WTC11 (cell line): Measurements from ENCODE around the gene CARD14. TPM values are rescaled to one million over a fixed set of nuclear protein-coding genes. Genes with fewer than 3 reads are reported as not detected.

ENCODE experiments used
- ATAC-seq: fragments of 200-7000 bp; cut with Tn5 transposase; 2 replicates; pipeline ENCODE4 v1.10.0; 2021; ENCODE audit warnings: mild to moderate bottlenecking, moderate library complexity
- CTCF ChIA-PET: fragments of 300-600 bp; sonication (Branson Sonifier 250); formaldehyde crosslinking; loops from one replicate; lab custom pipeline; 2021; ENCODE audit warnings: antibody characterized with exemption; lab: Charles Lee
- POLR2A ChIA-PET: fragments of 350-600 bp; sonication (Branson Sonifier 250); formaldehyde crosslinking; loops from one replicate; lab custom pipeline; 2021; ENCODE audit warnings: antibody characterized with exemption; lab: Charles Lee
- DNase-seq: peaks from one replicate; pipeline ENCODE4 v3.0.0; 2021; ENCODE audit warnings: low spot score
- H3K27ac Mint-ChIP-seq: 2 replicates; pipeline ENCODE4 v1.8.0; 2021; ENCODE audit warnings: mixed read lengths
- H3K27me3 Mint-ChIP-seq: 2 replicates; pipeline ENCODE4 v1.8.0; 2021; ENCODE audit warnings: low read depth, mild to moderate bottlenecking, moderate library complexity, mixed read lengths
- H3K36me3 Mint-ChIP-seq: 2 replicates; pipeline ENCODE4 v1.8.0; 2021; ENCODE audit warnings: mixed read lengths
- H3K4me1 Mint-ChIP-seq: 2 replicates; pipeline ENCODE4 v1.8.0; 2022; ENCODE audit warnings: mixed read lengths
- H3K4me3 Mint-ChIP-seq: 2 replicates; pipeline ENCODE4 v1.8.0; 2021; ENCODE audit warnings: mild to moderate bottlenecking, moderate library complexity, mixed read lengths
- H3K9me3 Mint-ChIP-seq: 2 replicates; pipeline ENCODE4 v1.8.0; 2021; ENCODE audit warnings: mixed read lengths
- ESRRA ChIP-seq: sonication (generic); formaldehyde crosslinking; IDR thresholded peaks from 2 replicates; pipeline ENCODE4 v1.8.1; 2022; ENCODE audit warnings: mild to moderate bottlenecking, missing genetic modification reagents, borderline replicate concordance
- FOXP1 ChIP-seq: sonication (generic); formaldehyde crosslinking; IDR thresholded peaks from 2 replicates; pipeline ENCODE4 v1.8.0; 2022; ENCODE audit warnings: missing genetic modification reagents, mild to moderate bottlenecking, moderate library complexity, borderline replicate concordance
- MYBL2 ChIP-seq: sonication (generic); formaldehyde crosslinking; IDR thresholded peaks from 2 replicates; pipeline ENCODE4 v1.8.1; 2023; ENCODE audit warnings: mild to moderate bottlenecking, moderate library complexity, missing genetic modification reagents
- NFYB ChIP-seq: sonication (generic); formaldehyde crosslinking; conservative IDR thresholded peaks from 2 replicates; pipeline ENCODE4 v1.8.0; 2022; ENCODE audit warnings: low read depth, missing genetic modification reagents
- SMAD4 ChIP-seq: sonication (generic); formaldehyde crosslinking; IDR thresholded peaks from 2 replicates; pipeline ENCODE4 v1.8.0; 2022; ENCODE audit warnings: mild to moderate bottlenecking, missing genetic modification reagents
- ZBTB21 ChIP-seq: sonication (generic); formaldehyde crosslinking; IDR thresholded peaks from 2 replicates; pipeline ENCODE4 v1.8.1; 2023; ENCODE audit warnings: mild to moderate bottlenecking, missing genetic modification reagents, borderline replicate concordance
- ZNF423 ChIP-seq: fragments of 250-450 bp; sonication (Bioruptor Pico); IDR thresholded peaks from 2 replicates; pipeline ENCODE4 v2.1.2; 2022; ENCODE audit warnings: mild to moderate bottlenecking, moderate library complexity
- total RNA-seq: library from RNA; stranded (reverse); gene quantifications from 3 replicates; pipeline ENCODE4 v1.2.3, GENCODE V29; 2021
- TF ChIP-seq, protein P1 (sequence below): sonication (generic); formaldehyde crosslinking; IDR thresholded peaks from 2 replicates; pipeline ENCODE4 v1.8.0; 2023; ENCODE audit warnings: missing genetic modification reagents, mild to moderate bottlenecking, borderline replicate concordance
- TF ChIP-seq, protein P2 (sequence below): sonication (generic); formaldehyde crosslinking; IDR thresholded peaks from 2 replicates; pipeline ENCODE4 v1.8.0; 2022; ENCODE audit warnings: mild to moderate bottlenecking, missing genetic modification reagents
- TF ChIP-seq, protein P3 (sequence below): sonication (generic); formaldehyde crosslinking; conservative IDR thresholded peaks from 2 replicates; pipeline ENCODE4 v1.8.1; 2022; ENCODE audit warnings: mild to moderate bottlenecking, missing genetic modification reagents
- TF ChIP-seq, protein P4 (sequence below): sonication (generic); formaldehyde crosslinking; IDR thresholded peaks from 2 replicates; pipeline ENCODE4 v1.8.1; 2023; ENCODE audit warnings: mild to moderate bottlenecking, missing genetic modification reagents
- TF ChIP-seq, protein P5 (sequence below): sonication (generic); formaldehyde crosslinking; IDR thresholded peaks from 2 replicates; pipeline ENCODE4 v1.8.1; 2023; ENCODE audit warnings: mild to moderate bottlenecking, missing genetic modification reagents, moderate library complexity
- TF ChIP-seq, protein P6 (sequence below): fragments of 250-450 bp; sonication (Bioruptor Pico); conservative IDR thresholded peaks from 2 replicates; pipeline ENCODE4 v1.9.0; 2021; ENCODE audit warnings: mild to moderate bottlenecking

The CARD14 gene
- total RNA-seq, 1 experiment from 2014 or later = 0.83 TPM

DNA sequence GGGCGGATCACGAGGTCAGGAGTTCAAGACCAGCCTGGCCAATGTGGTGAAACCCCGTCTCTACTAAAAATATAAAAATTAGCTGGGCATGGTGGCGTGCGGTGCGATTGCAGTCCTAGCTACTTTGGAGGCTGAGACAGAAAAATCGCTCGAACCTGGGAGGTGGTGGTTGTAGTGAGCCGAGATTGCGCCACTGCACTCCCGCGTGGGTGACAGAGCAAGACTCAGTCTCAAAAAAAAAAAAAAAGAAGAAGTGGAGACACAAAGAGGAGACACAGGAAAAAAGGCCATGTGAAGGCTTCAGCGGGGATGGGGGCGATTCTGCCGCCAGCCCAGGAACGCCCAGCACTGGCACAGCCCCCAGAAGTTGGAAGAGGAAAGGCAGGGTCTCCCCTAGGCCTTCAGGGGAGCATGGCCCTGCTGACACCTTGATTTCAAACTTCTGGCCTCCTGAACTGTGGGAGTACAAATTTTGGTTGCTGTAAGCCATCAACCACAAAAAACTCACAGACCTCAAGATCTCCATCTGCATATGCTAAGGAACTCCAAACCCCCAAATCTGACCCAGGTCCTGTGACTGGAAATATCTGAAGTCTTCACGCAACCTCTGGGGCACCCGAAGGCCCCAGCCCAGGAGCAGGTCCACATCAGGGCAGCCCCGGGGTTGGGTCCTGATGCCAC is 43.3 kb downstream of the CARD14 start:
- POLR2A ChIA-PET = no interaction called here
- H3K27ac Mint-ChIP-seq = no peak overlapping the region
- H3K4me3 Mint-ChIP-seq = no peak overlapping the region
- DNase-seq (no peak), ATAC-seq (no peak)
- CTCF ChIA-PET = no interaction called here
- H3K36me3 Mint-ChIP-seq = peaks cover 16% of the 10 kb centered on the region
- no peaks in the 10 kb centered on the region for H3K27me3 Mint-ChIP-seq
- TF ChIP-seq, protein P1, sequence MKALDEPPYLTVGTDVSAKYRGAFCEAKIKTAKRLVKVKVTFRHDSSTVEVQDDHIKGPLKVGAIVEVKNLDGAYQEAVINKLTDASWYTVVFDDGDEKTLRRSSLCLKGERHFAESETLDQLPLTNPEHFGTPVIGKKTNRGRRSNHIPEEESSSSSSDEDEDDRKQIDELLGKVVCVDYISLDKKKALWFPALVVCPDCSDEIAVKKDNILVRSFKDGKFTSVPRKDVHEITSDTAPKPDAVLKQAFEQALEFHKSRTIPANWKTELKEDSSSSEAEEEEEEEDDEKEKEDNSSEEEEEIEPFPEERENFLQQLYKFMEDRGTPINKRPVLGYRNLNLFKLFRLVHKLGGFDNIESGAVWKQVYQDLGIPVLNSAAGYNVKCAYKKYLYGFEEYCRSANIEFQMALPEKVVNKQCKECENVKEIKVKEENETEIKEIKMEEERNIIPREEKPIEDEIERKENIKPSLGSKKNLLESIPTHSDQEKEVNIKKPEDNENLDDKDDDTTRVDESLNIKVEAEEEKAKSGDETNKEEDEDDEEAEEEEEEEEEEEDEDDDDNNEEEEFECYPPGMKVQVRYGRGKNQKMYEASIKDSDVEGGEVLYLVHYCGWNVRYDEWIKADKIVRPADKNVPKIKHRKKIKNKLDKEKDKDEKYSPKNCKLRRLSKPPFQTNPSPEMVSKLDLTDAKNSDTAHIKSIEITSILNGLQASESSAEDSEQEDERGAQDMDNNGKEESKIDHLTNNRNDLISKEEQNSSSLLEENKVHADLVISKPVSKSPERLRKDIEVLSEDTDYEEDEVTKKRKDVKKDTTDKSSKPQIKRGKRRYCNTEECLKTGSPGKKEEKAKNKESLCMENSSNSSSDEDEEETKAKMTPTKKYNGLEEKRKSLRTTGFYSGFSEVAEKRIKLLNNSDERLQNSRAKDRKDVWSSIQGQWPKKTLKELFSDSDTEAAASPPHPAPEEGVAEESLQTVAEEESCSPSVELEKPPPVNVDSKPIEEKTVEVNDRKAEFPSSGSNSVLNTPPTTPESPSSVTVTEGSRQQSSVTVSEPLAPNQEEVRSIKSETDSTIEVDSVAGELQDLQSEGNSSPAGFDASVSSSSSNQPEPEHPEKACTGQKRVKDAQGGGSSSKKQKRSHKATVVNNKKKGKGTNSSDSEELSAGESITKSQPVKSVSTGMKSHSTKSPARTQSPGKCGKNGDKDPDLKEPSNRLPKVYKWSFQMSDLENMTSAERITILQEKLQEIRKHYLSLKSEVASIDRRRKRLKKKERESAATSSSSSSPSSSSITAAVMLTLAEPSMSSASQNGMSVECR (CRISPR knock-in tag) = no peak
- no peak for TF ChIP-seq NFYB
- TF ChIP-seq, protein P2, sequence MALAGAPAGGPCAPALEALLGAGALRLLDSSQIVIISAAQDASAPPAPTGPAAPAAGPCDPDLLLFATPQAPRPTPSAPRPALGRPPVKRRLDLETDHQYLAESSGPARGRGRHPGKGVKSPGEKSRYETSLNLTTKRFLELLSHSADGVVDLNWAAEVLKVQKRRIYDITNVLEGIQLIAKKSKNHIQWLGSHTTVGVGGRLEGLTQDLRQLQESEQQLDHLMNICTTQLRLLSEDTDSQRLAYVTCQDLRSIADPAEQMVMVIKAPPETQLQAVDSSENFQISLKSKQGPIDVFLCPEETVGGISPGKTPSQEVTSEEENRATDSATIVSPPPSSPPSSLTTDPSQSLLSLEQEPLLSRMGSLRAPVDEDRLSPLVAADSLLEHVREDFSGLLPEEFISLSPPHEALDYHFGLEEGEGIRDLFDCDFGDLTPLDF (CRISPR knock-in tag) = no peak
- TF ChIP-seq ESRRA = no peak
- no peak for TF ChIP-seq FOXP1 (CRISPR knock-in tag)
- TF ChIP-seq, protein P3, sequence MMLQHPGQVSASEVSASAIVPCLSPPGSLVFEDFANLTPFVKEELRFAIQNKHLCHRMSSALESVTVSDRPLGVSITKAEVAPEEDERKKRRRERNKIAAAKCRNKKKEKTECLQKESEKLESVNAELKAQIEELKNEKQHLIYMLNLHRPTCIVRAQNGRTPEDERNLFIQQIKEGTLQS = no peak
- TF ChIP-seq ZBTB21 = no peak
- TF ChIP-seq SMAD4 (CRISPR knock-in tag) = no peak
- no peaks in the 10 kb centered on the region for H3K9me3 Mint-ChIP-seq
- no peaks in the 10 kb centered on the region for H3K4me1 Mint-ChIP-seq

DNA sequence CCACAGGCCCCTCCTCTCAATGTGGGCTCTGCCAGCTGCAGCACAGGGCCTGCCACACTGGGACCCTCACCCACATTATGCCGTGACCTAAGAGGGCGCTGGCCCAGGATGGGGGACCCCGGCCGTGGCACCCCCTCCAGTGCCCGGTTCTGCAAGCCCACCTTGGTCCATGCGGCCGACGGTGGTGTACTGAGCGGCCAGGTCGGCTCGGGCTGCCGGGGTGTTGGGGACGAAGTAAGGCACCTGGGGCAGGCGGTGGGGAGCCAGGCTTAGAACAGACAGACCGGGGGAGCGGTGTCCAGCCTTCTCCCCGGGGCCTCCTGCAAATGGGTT is 43.8 kb downstream of the CARD14 start:
- TF ChIP-seq, protein P4, sequence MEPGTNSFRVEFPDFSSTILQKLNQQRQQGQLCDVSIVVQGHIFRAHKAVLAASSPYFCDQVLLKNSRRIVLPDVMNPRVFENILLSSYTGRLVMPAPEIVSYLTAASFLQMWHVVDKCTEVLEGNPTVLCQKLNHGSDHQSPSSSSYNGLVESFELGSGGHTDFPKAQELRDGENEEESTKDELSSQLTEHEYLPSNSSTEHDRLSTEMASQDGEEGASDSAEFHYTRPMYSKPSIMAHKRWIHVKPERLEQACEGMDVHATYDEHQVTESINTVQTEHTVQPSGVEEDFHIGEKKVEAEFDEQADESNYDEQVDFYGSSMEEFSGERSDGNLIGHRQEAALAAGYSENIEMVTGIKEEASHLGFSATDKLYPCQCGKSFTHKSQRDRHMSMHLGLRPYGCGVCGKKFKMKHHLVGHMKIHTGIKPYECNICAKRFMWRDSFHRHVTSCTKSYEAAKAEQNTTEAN (CRISPR knock-in tag) = no peak
- ChIA-PET CTCF (no interaction called here), POLR2A (no interaction called here)
- Mint-ChIP-seq H3K9me3 (no peaks in the 10 kb centered on the region), H3K27ac (no peak overlapping the region), H3K4me1 (no peaks in the 10 kb centered on the region), H3K36me3 (peaks cover 16% of the 10 kb centered on the region), H3K27me3 (no peaks in the 10 kb centered on the region), H3K4me3 (no peak overlapping the region)
- DNase-seq (no peak), ATAC-seq (no peak)

DNA sequence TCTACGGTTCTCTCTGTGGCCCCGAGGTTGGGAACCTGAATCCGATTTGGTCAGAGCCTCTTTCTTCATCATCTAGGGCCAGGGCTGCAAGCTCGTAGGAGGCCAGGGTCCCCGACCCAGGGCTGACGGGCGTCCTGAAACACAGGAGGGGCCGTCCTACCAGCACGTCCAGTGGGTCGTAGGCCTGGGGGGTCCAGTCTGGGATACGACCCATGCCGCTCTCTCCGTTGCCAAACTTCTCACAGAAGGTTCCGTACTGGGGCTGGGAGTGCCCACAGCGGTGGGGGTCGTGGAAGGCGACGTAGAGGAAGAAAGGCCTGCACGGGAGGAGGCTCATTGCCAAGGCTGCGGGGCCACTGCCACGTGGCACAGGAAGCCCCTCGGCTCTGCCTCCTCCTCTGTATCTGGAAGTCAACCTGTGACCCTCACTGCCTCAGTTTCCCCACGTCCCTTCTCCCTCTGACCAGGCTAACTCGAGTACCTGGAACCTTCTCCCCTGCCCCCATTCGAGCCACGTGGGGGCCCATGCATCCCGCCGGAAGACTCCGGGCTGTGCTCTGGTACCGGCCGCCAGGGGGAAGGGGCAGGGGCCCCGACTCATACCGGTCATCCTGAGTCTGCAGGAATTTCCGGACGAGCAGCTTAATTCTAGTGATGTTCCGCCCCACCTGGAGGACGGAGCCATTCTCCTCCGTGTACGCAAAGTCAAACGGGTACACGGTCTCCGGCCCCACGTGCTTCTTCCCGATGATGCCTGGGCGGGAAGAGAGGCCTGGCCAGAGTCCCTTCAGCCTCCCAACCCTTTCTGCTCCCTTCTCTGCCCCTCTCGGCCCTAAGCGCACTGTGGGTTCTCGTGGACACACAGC is 44.4 kb downstream of the CARD14 start:
- Mint-ChIP-seq H3K4me3 (no peak overlapping the region), H3K36me3 (peaks cover 16% of the 10 kb centered on the region)
- CTCF ChIA-PET = no interaction called here

More for the DNA sequence above, 44.4 kb downstream of the CARD14 start:
- Mint-ChIP-seq H3K4me1 (peaks cover under 1% of the 10 kb centered on the region; the same call in 1 of the 2 replicates), H3K27me3 (no peaks in the 10 kb centered on the region), H3K9me3 (no peaks in the 10 kb centered on the region), H3K27ac (no peak overlapping the region)
- ATAC-seq (no peak), DNase-seq (no peak)
- POLR2A ChIA-PET = no interaction called here
- TF ChIP-seq ZNF423 (CRISPR knock-in tag) (no peak), MYBL2 (CRISPR knock-in tag) (no peak)
- TF ChIP-seq, protein P5, sequence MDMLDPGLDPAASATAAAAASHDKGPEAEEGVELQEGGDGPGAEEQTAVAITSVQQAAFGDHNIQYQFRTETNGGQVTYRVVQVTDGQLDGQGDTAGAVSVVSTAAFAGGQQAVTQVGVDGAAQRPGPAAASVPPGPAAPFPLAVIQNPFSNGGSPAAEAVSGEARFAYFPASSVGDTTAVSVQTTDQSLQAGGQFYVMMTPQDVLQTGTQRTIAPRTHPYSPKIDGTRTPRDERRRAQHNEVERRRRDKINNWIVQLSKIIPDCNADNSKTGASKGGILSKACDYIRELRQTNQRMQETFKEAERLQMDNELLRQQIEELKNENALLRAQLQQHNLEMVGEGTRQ (CRISPR knock-in tag) = no peak
- TF ChIP-seq, protein P6, sequence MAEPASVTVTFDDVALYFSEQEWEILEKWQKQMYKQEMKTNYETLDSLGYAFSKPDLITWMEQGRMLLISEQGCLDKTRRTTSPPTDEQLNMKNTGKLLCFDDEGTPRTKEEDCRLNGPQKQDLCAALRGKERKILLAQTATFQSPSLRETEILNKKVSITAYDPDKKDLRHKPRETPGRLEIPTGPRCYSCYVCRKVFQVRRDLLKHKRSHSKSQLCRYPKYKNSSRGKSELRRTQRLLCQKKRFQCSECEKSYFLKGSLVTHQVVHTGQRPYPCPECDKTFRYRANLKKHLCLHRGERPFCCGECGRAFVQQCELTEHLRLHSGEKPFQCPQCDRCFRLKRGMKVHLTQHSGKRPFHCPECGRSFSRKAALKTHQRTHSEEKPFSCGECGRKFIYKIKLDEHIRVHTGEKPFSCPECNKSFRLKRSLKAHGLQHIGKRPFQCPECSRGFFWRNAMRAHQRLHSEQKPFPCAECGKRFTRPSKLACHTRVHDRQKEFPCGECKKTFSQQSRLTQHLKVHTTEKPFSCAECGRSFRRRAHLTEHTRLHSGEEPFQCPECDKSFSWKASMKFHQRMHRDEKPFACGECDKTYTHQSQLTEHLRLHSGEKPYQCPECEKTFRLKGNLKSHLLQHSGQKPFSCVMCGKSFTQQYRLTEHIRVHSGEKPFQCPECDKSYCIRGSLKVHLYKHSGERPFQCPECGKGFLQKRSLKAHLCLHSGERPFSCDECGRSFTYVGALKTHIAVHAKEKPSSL (CRISPR knock-in tag) = no peak
